Type B pancreatic cell (in vitro differentiated cells): Measurements from ENCODE around the gene MKNK1. TPM values are rescaled to one million over a fixed set of nuclear protein-coding genes. Genes with fewer than 3 reads are reported as not detected.

Experiments
- DNase-seq: peaks from one replicate; pipeline ENCODE4 v3.0.0; 2021; ENCODE audit warnings: mixed read lengths; ENCODE audit not compliant: unreplicated experiment; ENCODE audit errors: extremely low spot score
- H3K27ac Mint-ChIP-seq: 2 replicates; pipeline ENCODE4 v1.8.0; 2021; ENCODE audit warnings: mild to moderate bottlenecking, mixed read lengths
- H3K27me3 Mint-ChIP-seq: 2 replicates; pipeline ENCODE4 v1.8.0; 2021; ENCODE audit warnings: mixed read lengths
- H3K36me3 Mint-ChIP-seq: 2 replicates; pipeline ENCODE4 v1.8.0; 2021; ENCODE audit warnings: mixed read lengths
- H3K4me1 Mint-ChIP-seq: one replicate; pipeline ENCODE4 v1.8.0; 2021; ENCODE audit warnings: mixed read lengths; ENCODE audit not compliant: unreplicated experiment
- H3K4me3 Mint-ChIP-seq: 2 replicates; pipeline ENCODE4 v1.8.0; 2021; ENCODE audit warnings: mild to moderate bottlenecking, mixed read lengths
- H3K9me3 Mint-ChIP-seq: 2 replicates; pipeline ENCODE4 v1.8.0; 2021; ENCODE audit warnings: mixed read lengths
- CTCF ChIP-seq: fragments of 200-600 bp; sonication (generic); conservative IDR thresholded peaks from 2 replicates; pipeline ENCODE4 v1.5.0; 2021; ENCODE audit warnings: antibody characterized with exemption, mild to moderate bottlenecking
- total RNA-seq: library from RNA; stranded (reverse); gene quantifications from 2 replicates; pipeline ENCODE4 v1.2.1, GENCODE V29; 2021; ENCODE audit warnings: low replicate concordance

The MKNK1 gene
- total RNA-seq, 1 donor from 2014 or later, result 29.4 TPM

- no peak for TF ChIP-seq CTCF
- Mint-ChIP-seq H3K36me3 (no peaks in the 10 kb centered on the region), H3K27me3 (peaks cover 12% of the 10 kb centered on the region), H3K27ac (peak overlapping the region; percentile 59), H3K9me3 (no peaks in the 10 kb centered on the region), H3K4me1 (peaks cover 13% of the 10 kb centered on the region), H3K4me3 (peak overlapping the region; percentile 90)
- no peak for DNase-seq
These were observed 11.0 kb upstream of the MKNK1 start for GRCh38 chr1:46615088-46615487.

- TF ChIP-seq CTCF, result no peak
- H3K27ac Mint-ChIP-seq, result no peak overlapping the region
- H3K4me3 Mint-ChIP-seq, result peak overlapping the region; percentile 90
- H3K27me3 Mint-ChIP-seq, result peaks cover 12% of the 10 kb centered on the region
- no peaks in the 10 kb centered on the region for H3K9me3 Mint-ChIP-seq
- DNase-seq, result no peak
- H3K36me3 Mint-ChIP-seq, result peaks cover 4% of the 10 kb centered on the region
- peaks cover 17% of the 10 kb centered on the region for H3K4me1 Mint-ChIP-seq
These were observed 10.5 kb upstream of the MKNK1 start for GRCh38 chr1:46614604-46614984.

- peaks cover 12% of the 10 kb centered on the region for H3K27me3 Mint-ChIP-seq
- no peak overlapping the region for H3K27ac Mint-ChIP-seq
- peaks cover 4% of the 10 kb centered on the region for H3K36me3 Mint-ChIP-seq
- H3K4me1 Mint-ChIP-seq, result peaks cover 17% of the 10 kb centered on the region
- TF ChIP-seq CTCF, result no peak
- no peak for DNase-seq
- H3K9me3 Mint-ChIP-seq, result no peaks in the 10 kb centered on the region
- H3K4me3 Mint-ChIP-seq, result no peak overlapping the region
These were observed 9.9 kb upstream of the MKNK1 start for GRCh38 chr1:46613661-46614603.

- Mint-ChIP-seq H3K9me3 (no peaks in the 10 kb centered on the region), H3K27ac (no peak overlapping the region), H3K4me1 (peaks cover 17% of the 10 kb centered on the region), H3K27me3 (peaks cover 10% of the 10 kb centered on the region), H3K4me3 (no peak overlapping the region), H3K36me3 (peaks cover 4% of the 10 kb centered on the region)
- TF ChIP-seq CTCF, result no peak
- DNase-seq, result no peak
These were observed 9.0 kb upstream of the MKNK1 start for GRCh38 chr1:46612937-46613660.

GRCh38 chr1:46611691-46612221 lies 7.7 kb upstream of the MKNK1 start:
- Mint-ChIP-seq H3K4me3 (peak overlapping the region; percentile 7), H3K27ac (peak overlapping the region; percentile 95), H3K36me3 (peaks cover 4% of the 10 kb centered on the region), H3K27me3 (no peaks in the 10 kb centered on the region), H3K9me3 (no peaks in the 10 kb centered on the region), H3K4me1 (peaks cover 7% of the 10 kb centered on the region)
- TF ChIP-seq CTCF, result no peak
- DNase-seq, result no peak
